OCI-LY7 (cell line): Measurements from ENCODE around the gene FAAP20. TPM values are rescaled to one million over a fixed set of nuclear protein-coding genes. Genes with fewer than 3 reads are reported as not detected.

Source experiments
- BruUV-seq: library from RNA; stranded (reverse); fragments of 400-500 nt; replicated peaks from 2 replicates; lab custom pipeline; 2021; lab: Mats Ljungman, UMichigan
- CTCF ChIA-PET: fragments of 300-600 bp; sonication (Branson Sonifier 250); formaldehyde crosslinking; loops from one replicate; lab custom pipeline; 2022; ENCODE audit warnings: antibody characterized with exemption; ENCODE audit not compliant: unreplicated experiment; lab: Charles Lee
- POLR2A ChIA-PET: fragments of 300-600 bp; sonication (Branson Sonifier 250); formaldehyde crosslinking; loops from one replicate; lab custom pipeline; 2022; ENCODE audit warnings: antibody characterized with exemption; lab: Charles Lee
- DNase-seq: peaks from one replicate; pipeline ENCODE4 v3.0.0-alpha.2; 2015; ENCODE audit warnings: low spot score
- H2AFZ ChIP-seq: fragments of 200-600 bp; sonication (generic), shearing (Covaris generic); 2 replicates; pipeline ENCODE4 v1.6.1; 2014; ENCODE audit warnings: mild to moderate bottlenecking, antibody characterized with exemption, low read length, moderate library complexity
- H3K27ac ChIP-seq: fragments of 200-600 bp; sonication (generic); 2 replicates; pipeline ENCODE4 v1.5.1; 2014; ENCODE audit warnings: mixed run types, low read depth, mild to moderate bottlenecking, moderate library complexity, low read length, inconsistent platforms; ENCODE audit not compliant: poor library complexity, severe bottlenecking
- H3K36me3 ChIP-seq: fragments of 200-600 bp; sonication (generic); 2 replicates; pipeline ENCODE4 v1.6.1; 2014; ENCODE audit warnings: mild to moderate bottlenecking, antibody characterized with exemption, low read length, moderate library complexity, mixed read lengths; ENCODE audit not compliant: insufficient read depth
- H3K4me1 ChIP-seq: fragments of 200-600 bp; sonication (generic); 2 replicates; pipeline ENCODE4 v1.5.1; 2014; ENCODE audit warnings: mild to moderate bottlenecking, low read length; ENCODE audit not compliant: insufficient read depth, poor library complexity, severe bottlenecking
- H3K4me2 ChIP-seq: fragments of 200-600 bp; sonication (generic); 2 replicates; pipeline ENCODE4 v1.6.1; 2014; ENCODE audit warnings: mild to moderate bottlenecking, low read length
- H3K4me3 ChIP-seq: fragments of 200-600 bp; sonication (generic); 2 replicates; pipeline ENCODE4 v1.5.1; 2014; ENCODE audit warnings: mild to moderate bottlenecking, low read depth, low read length; ENCODE audit not compliant: poor library complexity, severe bottlenecking
- H3K79me2 ChIP-seq: fragments of 200-600 bp; sonication (generic); 2 replicates; pipeline ENCODE4 v1.6.1; 2016; ENCODE audit warnings: low read depth, mild to moderate bottlenecking, low read length, moderate library complexity, mixed read lengths; ENCODE audit not compliant: insufficient read depth
- H3K9me2 ChIP-seq: fragments of 200-600 bp; sonication (generic); 2 replicates; pipeline ENCODE4 v1.6.1; 2016; ENCODE audit warnings: mild to moderate bottlenecking, low read length, mixed read lengths; ENCODE audit not compliant: insufficient read depth
- H3K9me3 ChIP-seq: fragments of 200-600 bp; sonication (generic); 2 replicates; pipeline ENCODE4 v1.6.1; 2014; ENCODE audit warnings: mild to moderate bottlenecking, mixed run types, low read length, mixed read lengths
- H4K20me1 ChIP-seq: fragments of 200-600 bp; sonication (generic); 2 replicates; pipeline ENCODE4 v1.6.1; 2014; ENCODE audit warnings: mild to moderate bottlenecking, antibody characterized with exemption, low read length, moderate library complexity, mixed read lengths; ENCODE audit not compliant: insufficient read depth
- EZH2phosphoT487 ChIP-seq: fragments of 200-600 bp; sonication (generic); IDR thresholded peaks from 2 replicates; pipeline ENCODE4 v1.6.1; 2018; ENCODE audit warnings: low read depth, borderline replicate concordance, mild to moderate bottlenecking, mixed run types, antibody characterized with exemption, low read length, moderate library complexity, mixed read lengths
- intact Hi-C: fragments of 100-400 bp; cut with micrococcal nuclease; formaldehyde crosslinking; loops from one replicate; pipeline ENCODE4 v1.10.0; 2022; ENCODE audit not compliant: unreplicated experiment
- total RNA-seq, 2 experiments: library from RNA; depleted of rRNA in 1 of 2; stranded (reverse); fragments of >200 nt in 1 of 2; shearing (Covaris generic) in 1 of 2; gene quantifications; 2 replicates each; pipeline ENCODE4 v1.2.3, GENCODE V29; 2014 to 2022
- TF ChIP-seq, protein P1 (sequence below): fragments of 200-600 bp; sonication (generic); conservative IDR thresholded peaks from 2 replicates; pipeline ENCODE4 v1.5.1; 2014; ENCODE audit warnings: mild to moderate bottlenecking, antibody characterized with exemption, low read length, moderate library complexity, mixed read lengths

Gene FAAP20
- total RNA-seq, 2 experiments from 2014 or later: 47.4 to 55.7 TPM

DNA sequence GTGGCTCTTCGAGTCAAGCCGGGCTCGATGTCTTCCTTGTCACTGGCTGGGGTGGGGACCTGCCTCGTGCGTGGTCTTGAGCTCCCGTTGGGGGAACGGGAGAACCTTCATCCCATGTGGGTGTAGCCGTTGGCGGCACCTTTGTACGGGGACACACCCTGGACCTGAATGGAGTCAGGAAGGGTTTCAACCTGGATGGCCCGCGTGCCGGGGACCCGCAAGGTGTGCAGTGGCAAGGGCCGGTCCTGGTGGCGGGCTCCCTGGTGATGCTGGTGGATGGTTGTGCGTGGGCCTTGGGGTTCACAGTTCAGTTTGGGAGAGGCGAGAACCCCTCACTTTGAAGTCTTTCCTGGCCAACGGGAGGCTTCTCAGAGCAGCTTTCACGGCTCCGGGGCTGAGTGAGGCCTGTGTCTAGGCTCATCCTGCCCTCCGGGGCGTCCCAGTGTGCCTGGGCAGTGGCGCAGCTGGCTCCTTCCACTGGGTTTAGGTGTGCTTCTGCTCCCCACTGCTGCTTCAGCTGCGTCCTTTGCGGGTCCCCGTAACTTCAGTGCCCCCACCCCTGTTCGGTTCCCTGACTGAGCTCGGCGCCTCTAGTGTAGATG, 44.9 kb upstream of the FAAP20 start:
- no TSS peak for BruUV-seq

GRCh38 chr1:2239013-2239370, 44.4 kb upstream of the FAAP20 start:
- ChIA-PET CTCF (no interaction called here), POLR2A (no interaction called here)
- H3K27ac ChIP-seq: no peak overlapping the region

More for the DNA sequence above, 44.9 kb upstream of the FAAP20 start:
- Histone ChIP-seq H4K20me1 (peaks cover 6% of the 10 kb centered on the region), H3K27ac (no peak overlapping the region), H3K4me1 (peaks cover 4% of the 10 kb centered on the region), H3K4me2 (no peak overlapping the region), H3K36me3 (no peaks in the 10 kb centered on the region), H3K4me3 (no peak overlapping the region), H3K79me2 (no peaks in the 10 kb centered on the region), H3K9me2 (no peaks in the 10 kb centered on the region), H2AFZ (no peak overlapping the region), H3K9me3 (no peaks in the 10 kb centered on the region)
- no peak for TF ChIP-seq EZH2phosphoT487
- intact Hi-C loops: no loop called here
- CTCF ChIA-PET: no interaction called here
- POLR2A ChIA-PET: no interaction called here
- no peak for DNase-seq

DNA sequence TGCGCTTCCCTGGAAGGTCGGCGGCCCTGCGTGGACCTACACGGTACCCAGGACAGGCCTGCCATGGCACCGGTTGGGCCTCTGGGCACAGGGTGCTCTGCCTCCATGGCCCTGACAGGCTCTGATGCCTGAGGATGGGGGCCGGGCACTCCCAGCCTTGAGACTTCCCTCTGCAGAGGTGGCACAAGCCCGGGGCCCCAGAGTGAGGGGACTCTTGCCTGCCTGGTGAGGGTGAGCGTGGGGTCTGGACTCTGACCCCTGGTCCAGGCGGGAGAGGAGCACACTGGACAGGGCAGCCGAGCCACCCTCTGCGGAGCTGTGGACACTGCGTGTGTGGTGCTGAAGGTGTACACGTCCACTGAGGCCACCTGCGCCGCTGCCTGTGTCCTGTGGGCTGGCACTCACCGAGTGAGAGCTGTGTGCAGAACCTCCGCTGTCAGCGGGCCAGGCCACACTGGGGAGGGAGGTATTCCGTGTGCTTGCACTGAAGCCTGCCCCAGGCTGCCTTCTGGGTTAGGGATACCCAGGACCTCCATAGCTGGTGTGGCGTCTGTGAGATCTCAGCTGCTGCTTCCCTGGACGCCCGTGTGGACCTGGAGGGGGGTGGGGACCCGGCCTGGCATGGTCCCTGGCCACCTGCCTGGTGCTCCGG, 43.9 kb upstream of the FAAP20 start:
- H3K27ac ChIP-seq: no peak overlapping the region
- H2AFZ ChIP-seq: no peak overlapping the region
- H3K79me2 ChIP-seq: no peaks in the 10 kb centered on the region
- intact Hi-C loops: no loop called here
- POLR2A ChIA-PET: no interaction called here
- H3K36me3 ChIP-seq: no peaks in the 10 kb centered on the region
- no peaks in the 10 kb centered on the region for H3K9me3 ChIP-seq
- H3K9me2 ChIP-seq: no peaks in the 10 kb centered on the region
- TF ChIP-seq EZH2phosphoT487: no peak
- TF ChIP-seq, protein P1, sequence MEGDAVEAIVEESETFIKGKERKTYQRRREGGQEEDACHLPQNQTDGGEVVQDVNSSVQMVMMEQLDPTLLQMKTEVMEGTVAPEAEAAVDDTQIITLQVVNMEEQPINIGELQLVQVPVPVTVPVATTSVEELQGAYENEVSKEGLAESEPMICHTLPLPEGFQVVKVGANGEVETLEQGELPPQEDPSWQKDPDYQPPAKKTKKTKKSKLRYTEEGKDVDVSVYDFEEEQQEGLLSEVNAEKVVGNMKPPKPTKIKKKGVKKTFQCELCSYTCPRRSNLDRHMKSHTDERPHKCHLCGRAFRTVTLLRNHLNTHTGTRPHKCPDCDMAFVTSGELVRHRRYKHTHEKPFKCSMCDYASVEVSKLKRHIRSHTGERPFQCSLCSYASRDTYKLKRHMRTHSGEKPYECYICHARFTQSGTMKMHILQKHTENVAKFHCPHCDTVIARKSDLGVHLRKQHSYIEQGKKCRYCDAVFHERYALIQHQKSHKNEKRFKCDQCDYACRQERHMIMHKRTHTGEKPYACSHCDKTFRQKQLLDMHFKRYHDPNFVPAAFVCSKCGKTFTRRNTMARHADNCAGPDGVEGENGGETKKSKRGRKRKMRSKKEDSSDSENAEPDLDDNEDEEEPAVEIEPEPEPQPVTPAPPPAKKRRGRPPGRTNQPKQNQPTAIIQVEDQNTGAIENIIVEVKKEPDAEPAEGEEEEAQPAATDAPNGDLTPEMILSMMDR: no peak
- no peak for DNase-seq
- no TSS peak for BruUV-seq
- H3K4me3 ChIP-seq: no peak overlapping the region
- H3K4me2 ChIP-seq: no peak overlapping the region
- H3K4me1 ChIP-seq: peaks cover 7% of the 10 kb centered on the region
- peaks cover 6% of the 10 kb centered on the region for H4K20me1 ChIP-seq
- CTCF ChIA-PET: no interaction called here

More at GRCh38 chr1:2239013-2239370, 44.4 kb upstream of the FAAP20 start:
- Histone ChIP-seq H3K4me1 (peaks cover 7% of the 10 kb centered on the region), H3K4me3 (no peak overlapping the region), H4K20me1 (peaks cover 6% of the 10 kb centered on the region), H3K9me3 (no peaks in the 10 kb centered on the region), H3K4me2 (no peak overlapping the region), H3K9me2 (no peaks in the 10 kb centered on the region), H3K79me2 (no peaks in the 10 kb centered on the region), H2AFZ (no peak overlapping the region), H3K36me3 (no peaks in the 10 kb centered on the region)
- intact Hi-C loops: no loop called here
- BruUV-seq: no TSS peak
- no peak for TF ChIP-seq EZH2phosphoT487
- TF ChIP-seq, protein P1: no peak
- no peak for DNase-seq
